Measurements from ENCODE around the gene PLXDC2. TPM values are rescaled to one million over a fixed set of nuclear protein-coding genes. Genes with fewer than 3 reads are reported as not detected.

Gene PLXDC2
- total RNA-seq, 1 experiment from 2014 or later = 21.9 TPM

GRCh38 chr10:19946245-19946644 lies 130.0 kb downstream of the PLXDC2 start:
- DNase-seq = no peak
- no peaks in the 10 kb centered on the region for H3K27me3 ChIP-seq (ENCODE audit: control insufficient read depth, insufficient read depth, low read length)
- H3K36me3 ChIP-seq (replicated peaks; ENCODE audit: control insufficient read depth, insufficient read depth, low read length) = no peaks in the 10 kb centered on the region
- H3K4me3 ChIP-seq (ENCODE audit: insufficient read depth, low read depth, low read length) = no peak overlapping the region

- Histone ChIP-seq H3K27me3 (ENCODE audit: control insufficient read depth, insufficient read depth, low read length) (no peaks in the 10 kb centered on the region), H3K4me3 (ENCODE audit: insufficient read depth, low read depth, low read length) (no peak overlapping the region), H3K36me3 (replicated peaks; ENCODE audit: control insufficient read depth, insufficient read depth, low read length) (no peaks in the 10 kb centered on the region)
- no peak for DNase-seq
Observed at GRCh38 chr10:19946791-19947190, 130.6 kb downstream of the PLXDC2 start.

- DNase-seq = no peak
- no peak overlapping the region for H3K4me3 ChIP-seq (ENCODE audit: insufficient read depth, low read depth, low read length)
- no peaks in the 10 kb centered on the region for H3K27me3 ChIP-seq (ENCODE audit: control insufficient read depth, insufficient read depth, low read length)
- H3K36me3 ChIP-seq (replicated peaks; ENCODE audit: control insufficient read depth, insufficient read depth, low read length) = no peaks in the 10 kb centered on the region
Observed at GRCh38 chr10:19947215-19947614, 131.0 kb downstream of the PLXDC2 start.

- H3K27me3 ChIP-seq (ENCODE audit: control insufficient read depth, insufficient read depth, low read length) = no peaks in the 10 kb centered on the region
- DNase-seq = no peak
- no peaks in the 10 kb centered on the region for H3K36me3 ChIP-seq (replicated peaks; ENCODE audit: control insufficient read depth, insufficient read depth, low read length)
- H3K4me3 ChIP-seq (ENCODE audit: insufficient read depth, low read depth, low read length) = no peak overlapping the region
Observed at GRCh38 chr10:19947656-19948055, 131.4 kb downstream of the PLXDC2 start.

GRCh38 chr10:19952224-19953010 lies 136.2 kb downstream of the PLXDC2 start:
- H3K27me3 ChIP-seq (ENCODE audit: control insufficient read depth, insufficient read depth, low read length) = no peaks in the 10 kb centered on the region
- DNase-seq = no peak
- H3K4me3 ChIP-seq (ENCODE audit: insufficient read depth, low read depth, low read length) = no peak overlapping the region
- H3K36me3 ChIP-seq (replicated peaks; ENCODE audit: control insufficient read depth, insufficient read depth, low read length) = no peaks in the 10 kb centered on the region

- no peaks in the 10 kb centered on the region for H3K27me3 ChIP-seq (ENCODE audit: control insufficient read depth, insufficient read depth, low read length)
- no peak for DNase-seq
- H3K4me3 ChIP-seq (ENCODE audit: insufficient read depth, low read depth, low read length) = no peak overlapping the region
Observed at GRCh38 chr10:19954601-19955000, 138.4 kb downstream of the PLXDC2 start.

GRCh38 chr10:19956516-19957032 lies 140.3 kb downstream of the PLXDC2 start:
- H3K36me3 ChIP-seq (replicated peaks; ENCODE audit: control insufficient read depth, insufficient read depth, low read length) = no peaks in the 10 kb centered on the region
- no peak overlapping the region for H3K4me3 ChIP-seq (ENCODE audit: insufficient read depth, low read depth, low read length)
- DNase-seq = no peak
- no peaks in the 10 kb centered on the region for H3K27me3 ChIP-seq (ENCODE audit: control insufficient read depth, insufficient read depth, low read length)

More at GRCh38 chr10:19954601-19955000, 138.4 kb downstream of the PLXDC2 start:
- H3K36me3 ChIP-seq (replicated peaks; ENCODE audit: control insufficient read depth, insufficient read depth, low read length) = no peaks in the 10 kb centered on the region

- H3K36me3 ChIP-seq (replicated peaks; ENCODE audit: control insufficient read depth, insufficient read depth, low read length) = no peaks in the 10 kb centered on the region
- no peaks in the 10 kb centered on the region for H3K27me3 ChIP-seq (ENCODE audit: control insufficient read depth, insufficient read depth, low read length)
- DNase-seq = no peak
- H3K4me3 ChIP-seq (ENCODE audit: insufficient read depth, low read depth, low read length) = no peak overlapping the region
Observed at GRCh38 chr10:19958787-19959186, 142.6 kb downstream of the PLXDC2 start.

GRCh38 chr10:19961076-19962053 lies 145.1 kb downstream of the PLXDC2 start:
- no peaks in the 10 kb centered on the region for H3K36me3 ChIP-seq (replicated peaks; ENCODE audit: control insufficient read depth, insufficient read depth, low read length)
- DNase-seq = no peak
- no peaks in the 10 kb centered on the region for H3K27me3 ChIP-seq (ENCODE audit: control insufficient read depth, insufficient read depth, low read length)

GRCh38 chr10:19964625-19965024 lies 148.4 kb downstream of the PLXDC2 start:
- Histone ChIP-seq H3K36me3 (replicated peaks; ENCODE audit: control insufficient read depth, insufficient read depth, low read length) (no peaks in the 10 kb centered on the region), H3K4me3 (ENCODE audit: insufficient read depth, low read depth, low read length) (no peak overlapping the region), H3K27me3 (ENCODE audit: control insufficient read depth, insufficient read depth, low read length) (no peaks in the 10 kb centered on the region)
- DNase-seq = peak; percentile 42

More at GRCh38 chr10:19961076-19962053, 145.1 kb downstream of the PLXDC2 start:
- no peak overlapping the region for H3K4me3 ChIP-seq (ENCODE audit: insufficient read depth, low read depth, low read length)

- Histone ChIP-seq H3K27me3 (ENCODE audit: control insufficient read depth, insufficient read depth, low read length) (no peaks in the 10 kb centered on the region), H3K36me3 (replicated peaks; ENCODE audit: control insufficient read depth, insufficient read depth, low read length) (no peaks in the 10 kb centered on the region), H3K4me3 (ENCODE audit: insufficient read depth, low read depth, low read length) (no peak overlapping the region)
- peak; percentile 51 for DNase-seq
Observed at GRCh38 chr10:19966751-19967150, 150.5 kb downstream of the PLXDC2 start.

GRCh38 chr10:19967981-19968380 lies 151.7 kb downstream of the PLXDC2 start:
- Histone ChIP-seq H3K4me3 (ENCODE audit: insufficient read depth, low read depth, low read length) (no peak overlapping the region), H3K36me3 (replicated peaks; ENCODE audit: control insufficient read depth, insufficient read depth, low read length) (no peaks in the 10 kb centered on the region), H3K27me3 (ENCODE audit: control insufficient read depth, insufficient read depth, low read length) (no peaks in the 10 kb centered on the region)
- no peak for DNase-seq

- H3K36me3 ChIP-seq (replicated peaks; ENCODE audit: control insufficient read depth, insufficient read depth, low read length) = no peaks in the 10 kb centered on the region
- H3K27me3 ChIP-seq (ENCODE audit: control insufficient read depth, insufficient read depth, low read length) = no peaks in the 10 kb centered on the region
- DNase-seq = no peak
- H3K4me3 ChIP-seq (ENCODE audit: insufficient read depth, low read depth, low read length) = no peak overlapping the region
Observed at GRCh38 chr10:19968745-19969144, 152.5 kb downstream of the PLXDC2 start.

- no peak for DNase-seq
- Histone ChIP-seq H3K4me3 (ENCODE audit: insufficient read depth, low read depth, low read length) (no peak overlapping the region), H3K27me3 (ENCODE audit: control insufficient read depth, insufficient read depth, low read length) (no peaks in the 10 kb centered on the region), H3K36me3 (replicated peaks; ENCODE audit: control insufficient read depth, insufficient read depth, low read length) (no peaks in the 10 kb centered on the region)
Observed at GRCh38 chr10:19970256-19970655, 154.0 kb downstream of the PLXDC2 start.

All from H7 (cell line).